ENCODE measurements around the gene RBM6. TPM values are rescaled to one million over a fixed set of nuclear protein-coding genes. Genes with fewer than 3 reads are reported as not detected.
"Not testable (repeated sequence)": the region's sequence is repeated elsewhere in the genome, so short reads cannot be mapped to it uniquely, and the experiment has no call there.

Gene RBM6
- total RNA-seq, 1 donor from 2014 or later = 53.9 TPM

- Histone ChIP-seq H3K9ac (ENCODE audit: low read length) (peak within 1 kb of the TSS; percentile 27), H3K4me2 (ENCODE audit: low read length) (peak within 1 kb of the TSS; percentile 59), H3K4me1 (ENCODE audit: insufficient read depth, low read length) (peaks cover 15% of the 10 kb centered on the region), H3K4me3 (ENCODE audit: insufficient read depth, low read depth, low read length) (no peak within 1 kb of the TSS), H3K9me3 (ENCODE audit: insufficient read depth, low read depth, low read length) (no peaks in the 10 kb centered on the region), H3K79me2 (ENCODE audit: insufficient read depth, low read length) (no peaks in the 10 kb centered on the region), H3K27me3 (ENCODE audit: insufficient read depth, low read length) (no peaks in the 10 kb centered on the region), H3K27ac (ENCODE audit: low read depth, low read length) (no peak within 1 kb of the TSS), H4K20me1 (ENCODE audit: insufficient read depth, low read length) (no peaks in the 10 kb centered on the region), H2AFZ (ENCODE audit: low read depth, low read length) (peak within 1 kb of the TSS; percentile 60), H3K36me3 (ENCODE audit: insufficient read depth, low read length) (no peaks in the 10 kb centered on the region)
- peaks cover 7% of the 10 kb centered on the region for H3K27me3 Mint-ChIP-seq (ENCODE audit: low read depth, unreplicated experiment)
- H3K36me3 Mint-ChIP-seq (ENCODE audit: low read depth, unreplicated experiment) = no peaks in the 10 kb centered on the region
- H3K9me3 Mint-ChIP-seq (ENCODE audit: unreplicated experiment) = no peaks in the 10 kb centered on the region
- no peak within 1 kb of the TSS for H3K4me3 Mint-ChIP-seq (ENCODE audit: unreplicated experiment)
- peaks cover 6% of the 10 kb centered on the region for H3K4me1 Mint-ChIP-seq (ENCODE audit: low read depth, unreplicated experiment)
- TF ChIP-seq, protein P1, sequence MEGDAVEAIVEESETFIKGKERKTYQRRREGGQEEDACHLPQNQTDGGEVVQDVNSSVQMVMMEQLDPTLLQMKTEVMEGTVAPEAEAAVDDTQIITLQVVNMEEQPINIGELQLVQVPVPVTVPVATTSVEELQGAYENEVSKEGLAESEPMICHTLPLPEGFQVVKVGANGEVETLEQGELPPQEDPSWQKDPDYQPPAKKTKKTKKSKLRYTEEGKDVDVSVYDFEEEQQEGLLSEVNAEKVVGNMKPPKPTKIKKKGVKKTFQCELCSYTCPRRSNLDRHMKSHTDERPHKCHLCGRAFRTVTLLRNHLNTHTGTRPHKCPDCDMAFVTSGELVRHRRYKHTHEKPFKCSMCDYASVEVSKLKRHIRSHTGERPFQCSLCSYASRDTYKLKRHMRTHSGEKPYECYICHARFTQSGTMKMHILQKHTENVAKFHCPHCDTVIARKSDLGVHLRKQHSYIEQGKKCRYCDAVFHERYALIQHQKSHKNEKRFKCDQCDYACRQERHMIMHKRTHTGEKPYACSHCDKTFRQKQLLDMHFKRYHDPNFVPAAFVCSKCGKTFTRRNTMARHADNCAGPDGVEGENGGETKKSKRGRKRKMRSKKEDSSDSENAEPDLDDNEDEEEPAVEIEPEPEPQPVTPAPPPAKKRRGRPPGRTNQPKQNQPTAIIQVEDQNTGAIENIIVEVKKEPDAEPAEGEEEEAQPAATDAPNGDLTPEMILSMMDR (IDR thresholded peaks at IDR 0.05; ENCODE audit: insufficient read depth, low read depth, low read length) = no peak
- no peak for TF ChIP-seq EZH2 (IDR thresholded peaks at IDR 0.05; ENCODE audit: insufficient read depth, low read length)
- DNase-seq (ENCODE audit: low read depth) = no peak
- H3K27ac Mint-ChIP-seq (ENCODE audit: unreplicated experiment) = peak within 1 kb of the TSS; percentile 34
- FAIRE-seq = no peak
These were observed 36.2 kb upstream of the RBM6 start, which contains the start of gene MST1R for GRCh38 chr3:49903451-49904424. Gene MST1R (minus strand): TSS chr3:49903873. CDS start chr3:49903609, 264 bp downstream.

DNA sequence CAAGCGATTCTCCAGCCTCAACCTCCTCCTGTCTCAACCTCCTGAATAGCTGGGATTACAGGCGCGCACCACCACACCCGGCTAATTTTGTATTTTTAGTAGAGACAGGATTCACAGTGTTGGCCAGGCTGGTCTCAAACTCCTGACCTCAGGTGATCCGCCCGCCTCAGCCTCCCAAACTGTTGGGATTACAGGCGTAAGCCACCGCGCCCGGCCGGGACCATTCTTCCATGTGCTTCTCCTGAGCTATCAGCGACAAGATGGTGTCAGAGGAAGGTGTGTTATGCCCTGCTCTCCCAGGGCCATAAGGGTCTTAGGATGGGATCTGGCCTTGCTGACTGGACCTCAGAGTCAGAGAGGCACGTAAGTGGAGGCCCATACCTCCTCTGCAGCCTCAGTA is 35.5 kb upstream of the RBM6 start:
- H3K27me3 ChIP-seq (ENCODE audit: insufficient read depth, low read length); H3K36me3 ChIP-seq (ENCODE audit: insufficient read depth, low read length); H3K36me3 Mint-ChIP-seq (ENCODE audit: low read depth, unreplicated experiment); H3K9me3 Mint-ChIP-seq (ENCODE audit: unreplicated experiment); H3K4me3 ChIP-seq (ENCODE audit: insufficient read depth, low read depth, low read length); H2AFZ ChIP-seq (ENCODE audit: low read depth, low read length); H3K27ac ChIP-seq (ENCODE audit: low read depth, low read length); FAIRE-seq; H3K9me3 ChIP-seq (ENCODE audit: insufficient read depth, low read depth, low read length); H3K79me2 ChIP-seq (ENCODE audit: insufficient read depth, low read length); H3K27me3 Mint-ChIP-seq (ENCODE audit: low read depth, unreplicated experiment); H4K20me1 ChIP-seq (ENCODE audit: insufficient read depth, low read length); H3K4me3 Mint-ChIP-seq (ENCODE audit: unreplicated experiment); H3K27ac Mint-ChIP-seq (ENCODE audit: unreplicated experiment); H3K4me1 Mint-ChIP-seq (ENCODE audit: low read depth, unreplicated experiment); H3K9ac ChIP-seq (ENCODE audit: low read length); H3K4me2 ChIP-seq (ENCODE audit: low read length); DNase-seq (ENCODE audit: low read depth): not testable (repeated sequence)
- peaks cover 15% of the 10 kb centered on the region for H3K4me1 ChIP-seq (ENCODE audit: insufficient read depth, low read length)

GRCh38 chr3:49906073-49906743 is 33.7 kb upstream of the RBM6 start:
- Histone ChIP-seq H3K4me1 (ENCODE audit: insufficient read depth, low read length) (peaks cover 7% of the 10 kb centered on the region), H3K27me3 (ENCODE audit: insufficient read depth, low read length) (no peaks in the 10 kb centered on the region), H3K79me2 (ENCODE audit: insufficient read depth, low read length) (no peaks in the 10 kb centered on the region), H4K20me1 (ENCODE audit: insufficient read depth, low read length) (peaks cover 3% of the 10 kb centered on the region), H3K4me2 (ENCODE audit: low read length) (peak overlapping the region; percentile 82), H3K36me3 (ENCODE audit: insufficient read depth, low read length) (no peaks in the 10 kb centered on the region), H2AFZ (ENCODE audit: low read depth, low read length) (peak overlapping the region; percentile 66), H3K27ac (ENCODE audit: low read depth, low read length) (no peak overlapping the region), H3K4me3 (ENCODE audit: insufficient read depth, low read depth, low read length) (peak overlapping the region; percentile 48), H3K9ac (ENCODE audit: low read length) (peak overlapping the region; percentile 29), H3K9me3 (ENCODE audit: insufficient read depth, low read depth, low read length) (no peaks in the 10 kb centered on the region)
- Mint-ChIP-seq H3K4me3 (ENCODE audit: unreplicated experiment) (peak overlapping the region; percentile 27), H3K36me3 (ENCODE audit: low read depth, unreplicated experiment) (peaks cover 13% of the 10 kb centered on the region), H3K4me1 (ENCODE audit: low read depth, unreplicated experiment) (peaks cover 6% of the 10 kb centered on the region), H3K27ac (ENCODE audit: unreplicated experiment) (no peak overlapping the region), H3K27me3 (ENCODE audit: low read depth, unreplicated experiment) (peaks cover 21% of the 10 kb centered on the region), H3K9me3 (ENCODE audit: unreplicated experiment) (peaks cover 2% of the 10 kb centered on the region)
- FAIRE-seq (no peak), DNase-seq (ENCODE audit: low read depth) (peak; percentile 26)
- TF ChIP-seq, protein P1 (IDR thresholded peaks at IDR 0.05; ENCODE audit: insufficient read depth, low read depth, low read length) = peak; percentile 58
- TF ChIP-seq EZH2 (IDR thresholded peaks at IDR 0.05; ENCODE audit: insufficient read depth, low read length) = no peak

All from astrocyte (in vitro differentiated cells and primary cell).